Sigmoid colon (tissue), 7 donors: ENCODE measurements around the gene KRTDAP. TPM values are rescaled to one million over a fixed set of nuclear protein-coding genes. Genes with fewer than 3 reads are reported as not detected.

Experiments used
- DNase-seq: peaks from one replicate; pipeline ENCODE4 v3.0.0-alpha.2; 2019
- H3K27ac ChIP-seq, 4 donors: fragments of 200-600 bp; sonication (generic); one replicate each; pipeline ENCODE4 v1.5.1; 2016 to 2019; ENCODE audit warnings: mild to moderate bottlenecking in 1 of 4
- H3K27me3 ChIP-seq, 3 donors: fragments of 200-600 bp; sonication (generic); one replicate each; pipeline ENCODE4 v1.5.1; 2019; ENCODE audit warnings: mild to moderate bottlenecking in 1 of 3
- H3K36me3 ChIP-seq, 4 donors: fragments of 200-600 bp; sonication (generic); one replicate each; pipeline ENCODE4 v1.5.1; 2016 to 2019
- H3K4me1 ChIP-seq, 4 donors: fragments of 200-600 bp; sonication (generic); one replicate each; pipeline ENCODE4 v1.5.1; 2017 to 2019
- H3K4me3 ChIP-seq, 4 donors: fragments of 200-600 bp; sonication (generic); one replicate each; pipeline ENCODE4 v1.5.1; 2017 to 2019; ENCODE audit warnings: mild to moderate bottlenecking in 2 of 4, moderate library complexity in 1 of 4
- H3K9me3 ChIP-seq, 4 donors: fragments of 200-600 bp in 3 of 4; sonication (generic) in 3 of 4; one replicate each; pipeline versions ENCODE4 v1.5.1 to v1.6.1; 2013 to 2019
- EP300 ChIP-seq, 4 donors: sonication (generic); formaldehyde crosslinking; IDR thresholded peaks; one replicate each; pipeline ENCODE4 v1.6.1; 2017; ENCODE audit warnings: antibody characterized with exemption in 4 of 4
- POLR2A ChIP-seq, 2 donors: fragments of 450-650 bp; IDR thresholded peaks; one replicate each; pipeline ENCODE4 v1.6.1; 2016; ENCODE audit warnings: antibody characterized with exemption in 2 of 2, mild to moderate bottlenecking in 2 of 2, moderate library complexity in 2 of 2
- POLR2AphosphoS5 ChIP-seq, 4 donors: sonication (generic); formaldehyde crosslinking; IDR thresholded peaks; one replicate each; pipeline ENCODE4 v1.6.1; 2017; ENCODE audit warnings: antibody characterized with exemption in 4 of 4
- WGBS, 2 donors: extraction: QIAGEN DNeasy Blood & Tissue Kit; methylation state at CpG; one replicate each; pipeline ENCODE4 v1.1.7; 2013; 5-methylcytosine and 5-hydroxymethylcytosine counted together
- intact Hi-C: fragments of 100-400 bp; cut with DNase I; formaldehyde crosslinking; loops from one replicate; pipeline ENCODE4 v1.15.1; 2023
- polyA plus RNA-seq, 3 donors: library from polyadenylated mRNA; stranded (reverse); fragments of 200-250 nt; gene quantifications; one replicate each; pipeline ENCODE4 v1.2.3, GENCODE V29; 2013
- total RNA-seq, 4 donors: library from RNA; depleted of rRNA; stranded (reverse); fragments of >200 nt; gene quantifications; one replicate each; pipeline ENCODE4 v1.1.0, GENCODE V29; 2016
- TF ChIP-seq, protein P1 (sequence below), 4 experiments: fragments of 450-650 bp in 3 of 4; fragments of 200-600 bp in 1 of 4; IDR thresholded peaks; one replicate each; pipeline ENCODE4 v1.5.1; 2016 to 2019; ENCODE audit warnings: antibody characterized with exemption in 4 of 4, mild to moderate bottlenecking in 3 of 4, moderate library complexity in 2 of 4
- donor health status: healthy with polysubstance abuse.
- donor health status: Bipolar disorder and iron deficiency.
- donor health status: healthy.

KRTDAP gene
- total and polyA plus RNA-seq, 7 donors = not detected

DNA sequence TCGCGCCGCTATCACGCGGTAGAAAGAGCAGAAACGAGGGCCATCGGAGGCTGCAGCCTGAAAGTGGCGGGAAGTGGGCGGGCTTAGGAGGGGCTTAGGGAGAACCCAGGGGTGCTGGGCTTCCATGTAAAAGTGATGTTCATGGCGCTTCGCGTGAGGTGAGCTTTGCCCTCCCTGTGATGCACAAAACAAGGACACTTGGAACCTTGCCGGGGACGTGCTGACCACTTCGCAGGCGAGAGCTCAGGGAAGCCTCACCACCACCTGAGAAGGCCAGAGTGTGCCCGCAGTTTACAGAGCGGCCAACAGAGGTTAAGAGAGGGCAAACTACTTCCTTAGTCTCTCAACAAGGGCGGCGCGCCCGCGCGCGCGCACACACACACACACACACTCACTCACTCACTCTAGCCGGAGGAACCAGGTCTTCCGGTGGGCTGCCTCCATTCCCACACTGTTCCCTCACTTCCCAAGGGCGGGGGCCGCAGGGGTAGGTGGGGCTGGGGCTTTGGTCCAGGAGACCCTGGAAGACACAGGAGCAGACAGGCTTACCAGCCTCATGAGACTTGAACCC, 43.6 kb upstream of the KRTDAP start:
- intact Hi-C loops = no loop called here
- Histone ChIP-seq H3K36me3 (no peaks in the 10 kb centered on the region), H3K4me3 (no peak overlapping the region), H3K27me3 (peaks cover 7 to 65% (median 46%) of the 10 kb centered on the region in 3 donors), H3K27ac (no peak overlapping the region), H3K9me3 (no peaks in the 10 kb centered on the region), H3K4me1 (peaks cover 0 to 5% (median 0%) of the 10 kb centered on the region in 4 donors)
- no peak for TF ChIP-seq POLR2AphosphoS5 (IDR thresholded peaks at IDR 0.05)
- TF ChIP-seq EP300 (IDR thresholded peaks at IDR 0.05) = no peak
- TF ChIP-seq, protein P1, sequence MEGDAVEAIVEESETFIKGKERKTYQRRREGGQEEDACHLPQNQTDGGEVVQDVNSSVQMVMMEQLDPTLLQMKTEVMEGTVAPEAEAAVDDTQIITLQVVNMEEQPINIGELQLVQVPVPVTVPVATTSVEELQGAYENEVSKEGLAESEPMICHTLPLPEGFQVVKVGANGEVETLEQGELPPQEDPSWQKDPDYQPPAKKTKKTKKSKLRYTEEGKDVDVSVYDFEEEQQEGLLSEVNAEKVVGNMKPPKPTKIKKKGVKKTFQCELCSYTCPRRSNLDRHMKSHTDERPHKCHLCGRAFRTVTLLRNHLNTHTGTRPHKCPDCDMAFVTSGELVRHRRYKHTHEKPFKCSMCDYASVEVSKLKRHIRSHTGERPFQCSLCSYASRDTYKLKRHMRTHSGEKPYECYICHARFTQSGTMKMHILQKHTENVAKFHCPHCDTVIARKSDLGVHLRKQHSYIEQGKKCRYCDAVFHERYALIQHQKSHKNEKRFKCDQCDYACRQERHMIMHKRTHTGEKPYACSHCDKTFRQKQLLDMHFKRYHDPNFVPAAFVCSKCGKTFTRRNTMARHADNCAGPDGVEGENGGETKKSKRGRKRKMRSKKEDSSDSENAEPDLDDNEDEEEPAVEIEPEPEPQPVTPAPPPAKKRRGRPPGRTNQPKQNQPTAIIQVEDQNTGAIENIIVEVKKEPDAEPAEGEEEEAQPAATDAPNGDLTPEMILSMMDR (IDR thresholded peaks at IDR 0.05) = no peak
- TF ChIP-seq POLR2A (IDR thresholded peaks at IDR 0.05) = no peak
- WGBS, 2 donors = 2 to 7% methylated on average over 30 of the region's 30 CpGs
- no peak for DNase-seq

DNA sequence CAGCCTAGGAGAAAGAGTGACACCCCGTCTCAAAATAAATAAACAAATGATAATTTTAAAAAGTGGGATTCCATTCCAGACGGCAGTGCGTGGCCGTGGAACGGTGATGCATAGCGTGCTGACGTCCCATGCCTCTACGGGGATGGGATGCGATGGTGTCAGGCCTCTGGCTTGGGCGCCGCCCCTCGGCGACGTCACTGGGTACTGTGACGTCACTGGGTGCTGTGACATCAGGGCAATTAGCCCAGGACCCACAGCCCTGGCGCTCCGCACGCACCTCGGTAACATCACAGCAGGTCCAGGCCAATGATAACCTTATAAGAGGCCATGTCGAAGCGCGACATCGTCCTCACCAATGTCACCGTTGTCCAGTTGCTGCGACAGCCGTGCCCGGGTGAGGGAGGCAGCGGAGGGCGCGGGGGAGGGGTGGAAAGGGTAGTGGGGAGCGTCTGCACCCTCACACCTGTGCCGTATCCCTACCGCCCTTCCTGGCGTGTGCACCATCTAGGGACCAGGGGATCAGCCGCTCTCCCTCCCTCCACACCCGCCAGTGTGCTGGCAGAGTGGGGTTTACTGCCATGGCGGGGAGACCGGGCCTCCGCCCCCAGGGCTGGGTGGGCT, 43.0 kb upstream of the KRTDAP start, which contains the start of gene GAPDHS:
Gene GAPDHS, plus strand, starts transcription at position 256 of the 621 bp plus-strand sequence. Its CDS starts 72 bp downstream, at position 328.
- no peak within 1 kb of the TSS for H3K4me3 ChIP-seq
- no peak within 1 kb of the TSS for H3K27ac ChIP-seq
- H3K9me3 ChIP-seq = no peaks in the 10 kb centered on the region
- no peak for DNase-seq
- peaks cover 0 to 5% (median 0%) of the 10 kb centered on the region in 4 donors for H3K4me1 ChIP-seq
- no peaks in the 10 kb centered on the region for H3K36me3 ChIP-seq
- intact Hi-C loops = no loop called here
- 44 to 45% methylated on average over 39 of the region's 39 CpGs for WGBS, 2 donors
- TF ChIP-seq, protein P1 (IDR thresholded peaks at IDR 0.05) = no peak
- H3K27me3 ChIP-seq = peaks cover 7 to 71% (median 50%) of the 10 kb centered on the region in 3 donors

DNA sequence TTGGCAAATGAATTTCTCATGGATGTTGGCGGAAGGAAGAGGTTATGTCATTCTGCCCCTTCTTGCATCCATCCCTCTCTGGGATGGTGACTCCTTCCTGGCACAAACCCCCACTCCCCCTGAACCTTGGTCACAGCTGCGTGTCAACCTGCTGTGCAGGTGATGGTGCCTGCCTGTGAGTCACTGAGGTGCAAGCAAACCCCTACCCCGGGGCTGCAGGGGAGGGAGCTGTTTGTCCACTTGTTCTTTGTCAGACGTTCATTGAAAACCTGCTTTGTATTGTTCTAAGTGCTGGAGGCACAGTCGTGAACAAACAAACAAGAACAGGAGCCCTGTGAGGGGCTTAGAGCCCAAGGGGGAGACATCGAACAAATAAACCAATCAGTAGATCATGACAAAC, 41.0 kb upstream of the KRTDAP start:
- WGBS, 2 donors = 35 to 64% methylated on average over 6 of the region's 6 CpGs
- no peak for DNase-seq
- intact Hi-C loops = no loop called here
- Histone ChIP-seq H3K4me3 (no peak overlapping the region), H3K27me3 (peaks cover 7 to 90% (median 56%) of the 10 kb centered on the region in 3 donors), H3K4me1 (peaks cover 0 to 5% (median 0%) of the 10 kb centered on the region in 4 donors), H3K27ac (no peak overlapping the region), H3K9me3 (no peaks in the 10 kb centered on the region), H3K36me3 (no peaks in the 10 kb centered on the region)
- no peak for TF ChIP-seq EP300 (IDR thresholded peaks at IDR 0.05)
- TF ChIP-seq, protein P1 (IDR thresholded peaks at IDR 0.05) = no peak
- TF ChIP-seq POLR2A (IDR thresholded peaks at IDR 0.05) = no peak
- no peak for TF ChIP-seq POLR2AphosphoS5 (IDR thresholded peaks at IDR 0.05)

DNA sequence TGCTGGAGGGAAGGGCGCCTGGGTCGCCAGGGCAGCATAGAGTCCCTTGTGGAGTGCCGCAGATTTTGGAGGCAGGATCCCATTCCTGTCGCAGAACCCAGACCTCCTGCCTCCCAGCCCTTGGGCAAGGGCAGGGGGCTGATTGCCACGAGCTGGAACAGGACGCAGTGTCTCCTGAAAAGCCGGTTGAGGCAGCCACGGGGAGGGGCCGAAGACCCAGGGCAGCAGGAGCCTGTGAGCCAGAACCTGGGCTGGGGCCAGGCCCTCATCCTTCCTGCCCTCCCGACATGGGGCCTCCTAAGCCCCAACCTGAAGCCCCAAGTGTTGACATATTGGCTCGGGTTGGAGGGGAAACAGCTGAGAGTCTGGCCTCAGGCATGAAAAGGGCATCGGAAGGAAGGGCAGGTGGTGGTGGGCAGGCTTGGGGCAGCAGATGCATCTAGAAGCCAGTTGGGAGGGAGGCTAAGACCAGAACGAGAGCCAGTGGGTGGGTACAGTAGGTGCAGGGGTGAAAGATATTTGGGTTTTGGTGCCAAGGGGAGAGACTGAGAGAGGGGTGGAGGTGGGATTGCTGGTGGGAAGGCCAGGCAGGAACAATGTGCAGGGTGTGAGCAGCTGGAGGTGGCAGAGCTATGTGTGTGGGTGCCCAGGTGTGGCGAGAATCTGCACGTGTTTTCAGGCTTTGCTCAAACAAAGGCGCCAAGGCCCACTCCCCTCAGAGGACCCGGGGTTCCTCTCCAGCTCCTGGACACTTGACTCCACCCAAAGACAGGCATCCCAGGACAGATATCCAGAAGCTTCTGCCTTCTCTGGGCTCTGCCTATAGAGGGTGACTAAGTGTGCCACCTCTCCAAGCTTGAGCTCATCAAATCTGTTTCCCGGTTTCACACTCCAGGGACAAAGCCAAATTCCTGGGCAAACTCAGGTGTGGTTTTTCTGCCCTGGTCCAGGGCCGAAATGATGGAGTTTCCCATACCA, 39.3 kb upstream of the KRTDAP start:
- H3K27me3 ChIP-seq = peaks cover 9 to 97% (median 54%) of the 10 kb centered on the region in 3 donors
- 49 to 55% methylated on average over 19 of the region's 19 CpGs for WGBS, 2 donors
- peaks cover 0 to 5% (median 0%) of the 10 kb centered on the region in 4 donors for H3K4me1 ChIP-seq
- intact Hi-C loops = no loop called here
- no peaks in the 10 kb centered on the region for H3K9me3 ChIP-seq
- H3K4me3 ChIP-seq = no peak overlapping the region
- TF ChIP-seq, protein P1 (IDR thresholded peaks at IDR 0.05) = no peak
- no peak for TF ChIP-seq POLR2A (IDR thresholded peaks at IDR 0.05)
- TF ChIP-seq POLR2AphosphoS5 (IDR thresholded peaks at IDR 0.05) = no peak
- TF ChIP-seq EP300 (IDR thresholded peaks at IDR 0.05) = no peak
- H3K36me3 ChIP-seq = no peaks in the 10 kb centered on the region
- DNase-seq = no peak
- H3K27ac ChIP-seq = no peak overlapping the region
